Measurements from ENCODE around the gene PNMA1. TPM values are rescaled to one million over a fixed set of nuclear protein-coding genes. Genes with fewer than 3 reads are reported as not detected.

PNMA1 gene
- polyA plus RNA-seq, 1 experiment: 21.5 TPM

DNA sequence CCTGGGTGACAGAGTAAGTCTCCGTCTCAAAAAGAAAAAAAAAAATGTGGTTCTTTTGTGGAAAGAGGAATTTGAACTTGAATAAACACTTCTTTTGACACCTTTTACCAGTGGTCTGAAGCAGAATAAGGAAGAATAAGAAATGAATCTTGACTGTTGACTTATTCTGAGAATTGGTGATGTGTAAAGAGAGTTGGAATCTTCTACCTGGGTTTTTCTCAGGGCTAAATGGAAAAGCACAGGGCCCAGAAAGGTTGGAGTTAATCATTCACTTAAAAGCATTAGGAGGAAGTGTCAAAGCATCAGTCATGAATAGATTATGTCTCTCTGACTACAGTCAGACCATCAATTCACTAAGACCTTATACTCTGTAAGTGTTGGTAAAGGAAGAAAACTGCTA, 13.9 kb downstream of the PNMA1 start:
- H3K9me3 ChIP-seq (ENCODE audit: control insufficient read depth, insufficient read depth, low read length): no peaks in the 10 kb centered on the region
- CTCF ChIA-PET: no interaction called here
- DNase-seq (ENCODE audit: low read depth, low spot score): no peak
- no peak overlapping the region for H3K27ac ChIP-seq (ENCODE audit: low read depth, low read length)
- H3K4me3 ChIP-seq (ENCODE audit: low read depth, low read length): no peak overlapping the region
- TF ChIP-seq, protein P1, sequence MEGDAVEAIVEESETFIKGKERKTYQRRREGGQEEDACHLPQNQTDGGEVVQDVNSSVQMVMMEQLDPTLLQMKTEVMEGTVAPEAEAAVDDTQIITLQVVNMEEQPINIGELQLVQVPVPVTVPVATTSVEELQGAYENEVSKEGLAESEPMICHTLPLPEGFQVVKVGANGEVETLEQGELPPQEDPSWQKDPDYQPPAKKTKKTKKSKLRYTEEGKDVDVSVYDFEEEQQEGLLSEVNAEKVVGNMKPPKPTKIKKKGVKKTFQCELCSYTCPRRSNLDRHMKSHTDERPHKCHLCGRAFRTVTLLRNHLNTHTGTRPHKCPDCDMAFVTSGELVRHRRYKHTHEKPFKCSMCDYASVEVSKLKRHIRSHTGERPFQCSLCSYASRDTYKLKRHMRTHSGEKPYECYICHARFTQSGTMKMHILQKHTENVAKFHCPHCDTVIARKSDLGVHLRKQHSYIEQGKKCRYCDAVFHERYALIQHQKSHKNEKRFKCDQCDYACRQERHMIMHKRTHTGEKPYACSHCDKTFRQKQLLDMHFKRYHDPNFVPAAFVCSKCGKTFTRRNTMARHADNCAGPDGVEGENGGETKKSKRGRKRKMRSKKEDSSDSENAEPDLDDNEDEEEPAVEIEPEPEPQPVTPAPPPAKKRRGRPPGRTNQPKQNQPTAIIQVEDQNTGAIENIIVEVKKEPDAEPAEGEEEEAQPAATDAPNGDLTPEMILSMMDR (IDR thresholded peaks at IDR 0.05; ENCODE audit: low read depth, low read length): no peak
- no peaks in the 10 kb centered on the region for H3K27me3 ChIP-seq (ENCODE audit: control insufficient read depth, insufficient read depth, low read length)
- POLR2A ChIA-PET: no interaction called here

DNA sequence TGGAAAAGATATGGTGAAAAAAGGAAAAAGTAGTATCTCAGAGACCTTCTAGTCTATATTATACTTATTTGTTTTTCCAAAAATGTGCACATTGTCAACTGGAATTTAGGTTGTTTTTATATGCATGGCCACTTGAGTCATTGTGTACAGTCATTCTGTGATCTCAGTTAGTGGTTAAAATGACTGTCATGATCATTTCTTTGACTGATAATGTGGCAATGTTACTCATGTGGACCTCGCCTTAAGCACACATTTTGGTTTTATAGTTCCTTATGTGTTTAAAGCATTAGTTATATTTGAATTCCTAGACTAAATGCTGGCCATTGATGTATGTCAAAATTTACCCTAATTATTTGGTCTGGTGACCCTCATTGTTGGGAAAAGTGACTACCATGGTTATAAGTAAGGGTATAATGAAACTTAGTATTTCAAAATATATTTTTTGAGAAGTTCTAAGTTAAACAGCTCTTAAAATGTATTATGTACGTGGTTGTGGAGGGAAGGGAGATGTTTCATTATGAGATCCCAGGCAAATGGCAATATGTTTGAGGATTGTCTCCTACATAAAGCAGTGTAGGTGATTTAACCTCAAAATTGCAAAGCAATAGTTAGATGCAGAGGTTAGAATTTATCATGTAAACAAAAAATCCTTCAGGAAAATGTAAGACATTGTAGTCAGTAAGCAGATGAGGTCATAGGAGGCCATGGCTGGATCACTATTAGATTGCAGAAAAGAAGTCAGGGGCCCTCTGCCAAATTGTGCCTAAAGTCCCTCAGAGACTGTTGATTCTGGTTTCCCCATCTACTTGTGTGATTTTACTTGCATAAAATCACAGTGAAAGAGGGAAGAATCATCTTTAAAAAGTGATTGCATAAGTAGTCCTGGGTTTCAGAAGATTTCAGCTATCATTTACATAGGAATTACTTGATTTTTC, 17.5 kb downstream of the PNMA1 start:
- CTCF ChIA-PET: no interaction called here
- no peaks in the 10 kb centered on the region for H3K9me3 ChIP-seq (ENCODE audit: control insufficient read depth, insufficient read depth, low read length)
- no peak for DNase-seq (ENCODE audit: low read depth, low spot score)
- H3K4me3 ChIP-seq (ENCODE audit: low read depth, low read length): no peak overlapping the region
- TF ChIP-seq, protein P1 (IDR thresholded peaks at IDR 0.05; ENCODE audit: low read depth, low read length): no peak
- H3K27me3 ChIP-seq (ENCODE audit: control insufficient read depth, insufficient read depth, low read length): no peaks in the 10 kb centered on the region
- no peak overlapping the region for H3K27ac ChIP-seq (ENCODE audit: low read depth, low read length)
- POLR2A ChIA-PET: interaction anchor here (0.6 kb wide), 1 partner anchor 528 kb away, joined by 4 read pairs; no protein-coding TSS in a partner anchor

DNA sequence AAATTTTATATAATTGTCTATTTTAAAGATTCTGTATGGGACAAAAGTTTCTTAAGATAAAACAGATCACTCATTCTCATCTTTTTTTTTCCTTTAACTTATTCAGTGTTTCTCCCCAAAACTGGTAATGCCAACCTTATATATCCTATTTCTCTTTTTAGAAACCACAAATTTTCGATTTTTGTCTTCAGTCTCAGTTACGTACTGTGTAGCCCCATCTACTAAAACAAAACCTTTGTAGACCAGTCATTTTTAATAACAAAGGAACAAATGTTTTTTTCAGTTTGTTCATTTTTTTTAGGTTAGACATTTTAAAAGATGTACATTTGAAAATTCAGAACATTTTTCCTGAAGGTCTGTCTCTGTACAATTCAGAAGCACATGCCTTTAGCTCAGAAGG, 18.2 kb downstream of the PNMA1 start:
- POLR2A ChIA-PET: no interaction called here
- Histone ChIP-seq H3K27me3 (ENCODE audit: control insufficient read depth, insufficient read depth, low read length) (no peaks in the 10 kb centered on the region), H3K9me3 (ENCODE audit: control insufficient read depth, insufficient read depth, low read length) (no peaks in the 10 kb centered on the region), H3K4me3 (ENCODE audit: low read depth, low read length) (no peak overlapping the region), H3K27ac (ENCODE audit: low read depth, low read length) (no peak overlapping the region)
- TF ChIP-seq, protein P1 (IDR thresholded peaks at IDR 0.05; ENCODE audit: low read depth, low read length): no peak
- CTCF ChIA-PET: no interaction called here
- no peak for DNase-seq (ENCODE audit: low read depth, low spot score)

GRCh38 chr14:73695082-73695481, 19.1 kb downstream of the PNMA1 start:
- Histone ChIP-seq H3K27me3 (ENCODE audit: control insufficient read depth, insufficient read depth, low read length) (no peaks in the 10 kb centered on the region), H3K27ac (ENCODE audit: low read depth, low read length) (no peak overlapping the region), H3K9me3 (ENCODE audit: control insufficient read depth, insufficient read depth, low read length) (no peaks in the 10 kb centered on the region), H3K4me3 (ENCODE audit: low read depth, low read length) (no peak overlapping the region)
- TF ChIP-seq, protein P1 (IDR thresholded peaks at IDR 0.05; ENCODE audit: low read depth, low read length): no peak
- POLR2A ChIA-PET: no interaction called here
- CTCF ChIA-PET: interaction anchor here (0.6 kb wide), 1 partner anchor 49 kb away, joined by 3 read pairs; no protein-coding TSS in a partner anchor
- DNase-seq (ENCODE audit: low read depth, low spot score): no peak

- Histone ChIP-seq H3K9me3 (ENCODE audit: control insufficient read depth, insufficient read depth, low read length) (no peaks in the 10 kb centered on the region), H3K27me3 (ENCODE audit: control insufficient read depth, insufficient read depth, low read length) (no peaks in the 10 kb centered on the region), H3K4me3 (ENCODE audit: low read depth, low read length) (no peak overlapping the region), H3K27ac (ENCODE audit: low read depth, low read length) (no peak overlapping the region)
- DNase-seq (ENCODE audit: low read depth, low spot score): no peak
- TF ChIP-seq, protein P1 (IDR thresholded peaks at IDR 0.05; ENCODE audit: low read depth, low read length): no peak
- CTCF ChIA-PET: no interaction called here
- POLR2A ChIA-PET: no interaction called here
Measured at GRCh38 chr14:73694083-73694482, 20.1 kb downstream of the PNMA1 start.
